ENCODE results near the gene CST9L.
"Not testable (repeated sequence)": the region's sequence is repeated elsewhere in the genome, so short reads cannot be mapped to it uniquely, and the experiment has no call there.

CST9L gene

GRCh38 chr20:23586735-23587525 is 18.6 kb upstream of the CST9L start:
- no peak for DNase-seq

- DNase-seq: no peak
Measured at GRCh38 chr20:23585808-23586734, 17.8 kb upstream of the CST9L start.

GRCh38 chr20:23585449-23585807 is 17.1 kb upstream of the CST9L start:
- DNase-seq: no peak

GRCh38 chr20:23584434-23585199 is 16.3 kb upstream of the CST9L start:
- DNase-seq: no peak

- no peak for DNase-seq
Measured at GRCh38 chr20:23583526-23583925, 15.2 kb upstream of the CST9L start.

- peak; percentile 2 for DNase-seq
Measured at GRCh38 chr20:23582293-23582692, 14.0 kb upstream of the CST9L start.

- DNase-seq: not testable (repeated sequence)
Measured at GRCh38 chr20:23581833-23582232, 13.5 kb upstream of the CST9L start.

- DNase-seq: no peak
Measured at GRCh38 chr20:23574977-23575376, 6.7 kb upstream of the CST9L start.

- DNase-seq: no peak
Measured at GRCh38 chr20:23570178-23570760, 2.0 kb upstream of the CST9L start.

GRCh38 chr20:23569570-23569969 is 1.3 kb upstream of the CST9L start:
- no peak for DNase-seq

- no peak for DNase-seq
Measured at GRCh38 chr20:23568971-23569330, 667 bp upstream of the CST9L start.

GRCh38 chr20:23566199-23566932 is 1.9 kb downstream of the CST9L start:
- no peak for DNase-seq

- DNase-seq: no peak
Measured at GRCh38 chr20:23565503-23566045, 2.7 kb downstream of the CST9L start.

- DNase-seq: no peak
Measured at GRCh38 chr20:23564927-23565326, 3.4 kb downstream of the CST9L start.

- DNase-seq: no peak
Measured at GRCh38 chr20:23562721-23563342, 5.5 kb downstream of the CST9L start.

- no peak for DNase-seq
Measured at GRCh38 chr20:23554401-23554800, 13.9 kb downstream of the CST9L start.

GRCh38 chr20:23551786-23552185 is 16.5 kb downstream of the CST9L start:
- DNase-seq: no peak

GRCh38 chr20:23551383-23551782 is 16.9 kb downstream of the CST9L start:
- DNase-seq: no peak

- DNase-seq: no peak
Measured at GRCh38 chr20:23550227-23550626, 18.1 kb downstream of the CST9L start.

- no peak for DNase-seq
Measured at GRCh38 chr20:23548408-23548807, 19.9 kb downstream of the CST9L start.

GRCh38 chr20:23547613-23548012 is 20.7 kb downstream of the CST9L start:
- DNase-seq: no peak

All from fibroblast of skin of scalp (primary cell).